Tibial nerve (tissue), 4 donors: Measurements from ENCODE around the gene ETF1.

Experiments
- EP300 ChIP-seq, 2 donors: sonication (generic); formaldehyde crosslinking; IDR thresholded peaks; one replicate each; pipeline ENCODE4 v1.6.1; 2017; ENCODE audit warnings: antibody characterized with exemption in 2 of 2, mild to moderate bottlenecking in 1 of 2
- POLR2A ChIP-seq, 2 donors: fragments of 450-650 bp; IDR thresholded peaks; one replicate each; pipeline ENCODE4 v1.6.1; 2017; ENCODE audit warnings: antibody characterized with exemption in 2 of 2, mild to moderate bottlenecking in 2 of 2, moderate library complexity in 2 of 2
- TF ChIP-seq, protein P1 (sequence below), 5 experiments: fragments of 200-600 bp in 3 of 5; fragments of 450-650 bp in 2 of 5; sonication (generic) in 3 of 5; IDR thresholded peaks; one replicate each; pipeline ENCODE4 v1.5.1; 2016 to 2019; ENCODE audit warnings: antibody characterized with exemption in 5 of 5, mild to moderate bottlenecking in 3 of 5, moderate library complexity in 2 of 5

DNA sequence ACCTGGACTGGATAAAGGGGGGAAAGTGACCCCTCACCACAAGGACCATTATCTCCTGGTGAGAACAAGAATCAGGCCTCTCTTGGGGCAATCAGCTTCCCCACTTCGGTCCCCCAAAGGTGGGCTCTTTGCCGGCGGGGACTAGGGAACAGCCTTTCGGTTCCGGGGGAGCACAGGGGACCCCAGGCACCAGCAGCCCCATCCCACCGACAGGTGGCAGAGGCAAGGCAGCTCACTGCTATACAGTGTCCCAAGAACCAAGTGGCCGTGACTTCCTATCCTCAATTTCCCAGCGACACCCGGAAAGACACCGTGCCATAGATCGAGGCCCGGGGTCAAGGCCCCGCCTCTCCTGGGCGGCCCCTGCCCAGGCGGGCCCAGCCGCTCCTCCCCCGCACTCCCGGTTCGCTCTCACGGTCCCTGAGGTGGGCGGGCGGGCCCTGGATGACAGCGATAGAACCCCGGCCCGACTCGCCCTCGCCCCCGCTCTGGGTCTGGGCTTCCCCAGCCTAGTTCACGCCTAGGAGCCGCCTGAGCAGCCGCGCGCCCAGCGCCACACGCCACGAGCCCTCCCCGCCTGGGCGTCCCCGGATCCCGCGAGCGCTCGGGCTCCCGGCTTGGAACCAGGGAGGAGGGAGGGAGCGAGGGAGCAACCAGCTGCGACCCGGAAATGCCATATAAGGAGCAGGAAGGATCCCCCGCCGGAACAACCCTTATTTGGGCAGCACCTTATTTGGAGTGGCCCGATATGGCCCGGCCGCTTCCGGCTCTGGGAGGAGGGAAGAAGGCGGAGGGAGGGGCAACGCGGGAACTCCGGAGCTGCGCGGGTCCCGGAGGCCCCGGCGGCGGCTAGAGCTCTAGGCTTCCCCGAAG is 78.4 kb downstream of the ETF1 start:
- TF ChIP-seq EP300 (IDR thresholded peaks at IDR 0.05) = peak; percentile 76 to 92
- TF ChIP-seq, protein P1, sequence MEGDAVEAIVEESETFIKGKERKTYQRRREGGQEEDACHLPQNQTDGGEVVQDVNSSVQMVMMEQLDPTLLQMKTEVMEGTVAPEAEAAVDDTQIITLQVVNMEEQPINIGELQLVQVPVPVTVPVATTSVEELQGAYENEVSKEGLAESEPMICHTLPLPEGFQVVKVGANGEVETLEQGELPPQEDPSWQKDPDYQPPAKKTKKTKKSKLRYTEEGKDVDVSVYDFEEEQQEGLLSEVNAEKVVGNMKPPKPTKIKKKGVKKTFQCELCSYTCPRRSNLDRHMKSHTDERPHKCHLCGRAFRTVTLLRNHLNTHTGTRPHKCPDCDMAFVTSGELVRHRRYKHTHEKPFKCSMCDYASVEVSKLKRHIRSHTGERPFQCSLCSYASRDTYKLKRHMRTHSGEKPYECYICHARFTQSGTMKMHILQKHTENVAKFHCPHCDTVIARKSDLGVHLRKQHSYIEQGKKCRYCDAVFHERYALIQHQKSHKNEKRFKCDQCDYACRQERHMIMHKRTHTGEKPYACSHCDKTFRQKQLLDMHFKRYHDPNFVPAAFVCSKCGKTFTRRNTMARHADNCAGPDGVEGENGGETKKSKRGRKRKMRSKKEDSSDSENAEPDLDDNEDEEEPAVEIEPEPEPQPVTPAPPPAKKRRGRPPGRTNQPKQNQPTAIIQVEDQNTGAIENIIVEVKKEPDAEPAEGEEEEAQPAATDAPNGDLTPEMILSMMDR (IDR thresholded peaks at IDR 0.05) = peak in 4 of 5 experiments; percentile 12 to 87 (median 58)
- TF ChIP-seq POLR2A (IDR thresholded peaks at IDR 0.05) = peak; percentile 12 to 34
